NCI-H345 (cell line): ENCODE data around the gene INTS1.

ENCODE experiments used
- DNase-seq: peaks from one replicate; lab custom pipeline; 2025; lab: John Stamatoyannopoulos, UW

The INTS1 gene

GRCh38 chr7:1503816-1504775 is at the start of gene INTS1:
Gene INTS1, minus strand, starts transcription at chr7:1504389. Its CDS starts 429 bp downstream, at chr7:1503960.
- peak; percentile 95 for DNase-seq

GRCh38 chr7:1553512-1554210 is 49.5 kb upstream of the INTS1 start:
- no peak for DNase-seq

- DNase-seq = no peak
These were observed 48.0 kb upstream of the INTS1 start for GRCh38 chr7:1552200-1552599.

GRCh38 chr7:1550846-1551155 is 46.6 kb upstream of the INTS1 start:
- no peak for DNase-seq

- DNase-seq = no peak
These were observed 46.0 kb upstream of the INTS1 start for GRCh38 chr7:1550005-1550845.

- DNase-seq = no peak
These were observed 45.3 kb upstream of the INTS1 start for GRCh38 chr7:1549357-1550004.

- no peak for DNase-seq
These were observed 44.8 kb upstream of the INTS1 start for GRCh38 chr7:1548944-1549343.

GRCh38 chr7:1548438-1548831 is 44.2 kb upstream of the INTS1 start:
- DNase-seq = no peak

- DNase-seq = no peak
These were observed 43.7 kb upstream of the INTS1 start for GRCh38 chr7:1547777-1548437.

GRCh38 chr7:1546909-1547776 is 43.0 kb upstream of the INTS1 start:
- no peak for DNase-seq

GRCh38 chr7:1546274-1546908 is 42.2 kb upstream of the INTS1 start:
- DNase-seq = no peak

- DNase-seq = no peak
These were observed 41.4 kb upstream of the INTS1 start for GRCh38 chr7:1545417-1546246.

- no peak for DNase-seq
These were observed 40.8 kb upstream of the INTS1 start for GRCh38 chr7:1544896-1545416.

- no peak for DNase-seq
These were observed 40.1 kb upstream of the INTS1 start for GRCh38 chr7:1544178-1544895.

- no peak for DNase-seq
These were observed 39.6 kb upstream of the INTS1 start for GRCh38 chr7:1543826-1544177.

- no peak for DNase-seq
These were observed 38.9 kb upstream of the INTS1 start for GRCh38 chr7:1542841-1543747.

GRCh38 chr7:1542329-1542728 is 38.1 kb upstream of the INTS1 start:
- no peak for DNase-seq
